ENCODE data around the gene SF3B5. TPM values are rescaled to one million over a fixed set of nuclear protein-coding genes. Genes with fewer than 3 reads are reported as not detected.

SF3B5 gene
- polyA plus RNA-seq, 1 donor (not counting 4 experiments of a cell fraction or from before 2014, with no cell fraction given) = 199 TPM

DNA sequence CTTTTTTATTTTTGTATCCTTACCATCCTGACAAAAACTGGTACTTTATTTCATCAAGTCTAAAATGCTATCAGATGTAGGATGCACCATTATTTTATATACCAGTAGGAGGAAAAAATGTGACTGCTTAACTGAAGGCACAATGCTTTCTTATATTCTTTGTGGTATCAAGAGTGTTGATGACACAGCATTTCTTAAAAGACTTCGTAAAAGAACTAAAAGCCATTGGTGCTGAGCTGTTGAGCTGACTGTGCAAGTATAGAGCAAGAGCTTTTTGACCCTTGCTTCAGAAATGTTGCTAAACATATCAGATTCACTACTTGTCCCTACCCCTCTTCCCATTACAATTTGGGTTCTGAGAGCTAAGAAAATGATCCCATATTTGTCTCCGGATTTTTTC lies 17.5 kb downstream of the SF3B5 start:
- no peak for DNase-seq (ENCODE audit: low read depth, low spot score)
- Histone ChIP-seq H3K27me3 (ENCODE audit: control insufficient read depth, extremely low read depth, insufficient read depth, low read length) (no peaks in the 10 kb centered on the region), H2AFZ (ENCODE audit: control insufficient read depth, low read length) (no peak overlapping the region), H3K9me3 (ENCODE audit: control insufficient read depth, low read depth, low read length) (no peaks in the 10 kb centered on the region), H3K79me2 (ENCODE audit: control insufficient read depth, insufficient read depth, low read length) (no peaks in the 10 kb centered on the region), H4K20me1 (ENCODE audit: control insufficient read depth, extremely low read depth, insufficient read depth, low read length) (no peaks in the 10 kb centered on the region), H3K4me3 (ENCODE audit: control insufficient read depth in 2 of 3, extremely low read depth in 1 of 3, insufficient read depth in 2 of 3, low read depth in 1 of 3, low read length in 3 of 3) (no peak overlapping the region), H3K27ac (ENCODE audit: control insufficient read depth, insufficient read depth, low read length) (no peak overlapping the region), H3K36me3 (ENCODE audit: control insufficient read depth in 2 of 2, extremely low read depth in 1 of 2, insufficient read depth in 2 of 2, low read length in 2 of 2) (no peaks in the 10 kb centered on the region), H3K9me1 (ENCODE audit: control insufficient read depth, extremely low read depth, insufficient read depth, low read length) (no peaks in the 10 kb centered on the region), H3K4me2 (ENCODE audit: control insufficient read depth, extremely low read depth, insufficient read depth, low read depth, low read length) (no peak overlapping the region), H3K4me1 (ENCODE audit: control insufficient read depth, extremely low read depth, insufficient read depth, low read length) (no peaks in the 10 kb centered on the region), H3K9ac (ENCODE audit: control insufficient read depth, extremely low read depth, insufficient read depth, low read length) (no peak overlapping the region)
- FAIRE-seq = no peak
- dilution Hi-C loops (cut with MboI; ENCODE audit: extremely low pct_ligation_motif_present, low sequenced_read_pairs) = no loop called here
- TF ChIP-seq EZH2 (IDR thresholded peaks at IDR 0.05; ENCODE audit: low read length) = no peak
- TF ChIP-seq, protein P1, sequence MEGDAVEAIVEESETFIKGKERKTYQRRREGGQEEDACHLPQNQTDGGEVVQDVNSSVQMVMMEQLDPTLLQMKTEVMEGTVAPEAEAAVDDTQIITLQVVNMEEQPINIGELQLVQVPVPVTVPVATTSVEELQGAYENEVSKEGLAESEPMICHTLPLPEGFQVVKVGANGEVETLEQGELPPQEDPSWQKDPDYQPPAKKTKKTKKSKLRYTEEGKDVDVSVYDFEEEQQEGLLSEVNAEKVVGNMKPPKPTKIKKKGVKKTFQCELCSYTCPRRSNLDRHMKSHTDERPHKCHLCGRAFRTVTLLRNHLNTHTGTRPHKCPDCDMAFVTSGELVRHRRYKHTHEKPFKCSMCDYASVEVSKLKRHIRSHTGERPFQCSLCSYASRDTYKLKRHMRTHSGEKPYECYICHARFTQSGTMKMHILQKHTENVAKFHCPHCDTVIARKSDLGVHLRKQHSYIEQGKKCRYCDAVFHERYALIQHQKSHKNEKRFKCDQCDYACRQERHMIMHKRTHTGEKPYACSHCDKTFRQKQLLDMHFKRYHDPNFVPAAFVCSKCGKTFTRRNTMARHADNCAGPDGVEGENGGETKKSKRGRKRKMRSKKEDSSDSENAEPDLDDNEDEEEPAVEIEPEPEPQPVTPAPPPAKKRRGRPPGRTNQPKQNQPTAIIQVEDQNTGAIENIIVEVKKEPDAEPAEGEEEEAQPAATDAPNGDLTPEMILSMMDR (optimal IDR thresholded peaks at IDR 0.05 in 1 of 3, IDR thresholded peaks at IDR 0.05 in 1 of 3, conservative IDR thresholded peaks at IDR 0.05 in 1 of 3; ENCODE audit: extremely low read depth in 1 of 3, insufficient read depth in 2 of 3, low read length in 3 of 3) = no peak

GRCh38 chr6:144075875-144076274 lies 19.5 kb downstream of the SF3B5 start:
- no peaks in the 10 kb centered on the region for H3K9me1 ChIP-seq (ENCODE audit: control insufficient read depth, extremely low read depth, insufficient read depth, low read length)
- no peaks in the 10 kb centered on the region for H3K79me2 ChIP-seq (ENCODE audit: control insufficient read depth, insufficient read depth, low read length)
- H2AFZ ChIP-seq (ENCODE audit: control insufficient read depth, low read length) = no peak overlapping the region
- no peak for DNase-seq (ENCODE audit: low read depth, low spot score)
- no peak overlapping the region for H3K9ac ChIP-seq (ENCODE audit: control insufficient read depth, extremely low read depth, insufficient read depth, low read length)
- H3K27me3 ChIP-seq (ENCODE audit: control insufficient read depth, extremely low read depth, insufficient read depth, low read length) = no peaks in the 10 kb centered on the region
- no peak overlapping the region for H3K4me2 ChIP-seq (ENCODE audit: control insufficient read depth, extremely low read depth, insufficient read depth, low read depth, low read length)
- no peak overlapping the region for H3K4me3 ChIP-seq (ENCODE audit: control insufficient read depth in 2 of 3, extremely low read depth in 1 of 3, insufficient read depth in 2 of 3, low read depth in 1 of 3, low read length in 3 of 3)
- TF ChIP-seq, protein P1 (optimal IDR thresholded peaks at IDR 0.05 in 1 of 3, IDR thresholded peaks at IDR 0.05 in 1 of 3, conservative IDR thresholded peaks at IDR 0.05 in 1 of 3; ENCODE audit: extremely low read depth in 1 of 3, insufficient read depth in 2 of 3, low read length in 3 of 3) = no peak
- no peak for TF ChIP-seq EZH2 (IDR thresholded peaks at IDR 0.05; ENCODE audit: low read length)
- FAIRE-seq = no peak
- no peaks in the 10 kb centered on the region for H3K36me3 ChIP-seq (ENCODE audit: control insufficient read depth in 2 of 2, extremely low read depth in 1 of 2, insufficient read depth in 2 of 2, low read length in 2 of 2)
- H4K20me1 ChIP-seq (ENCODE audit: control insufficient read depth, extremely low read depth, insufficient read depth, low read length) = no peaks in the 10 kb centered on the region
- no peak overlapping the region for H3K27ac ChIP-seq (ENCODE audit: control insufficient read depth, insufficient read depth, low read length)
- H3K9me3 ChIP-seq (ENCODE audit: control insufficient read depth, low read depth, low read length) = no peaks in the 10 kb centered on the region
- H3K4me1 ChIP-seq (ENCODE audit: control insufficient read depth, extremely low read depth, insufficient read depth, low read length) = no peaks in the 10 kb centered on the region
- dilution Hi-C loops (cut with MboI; ENCODE audit: extremely low pct_ligation_motif_present, low sequenced_read_pairs) = no loop called here

All from keratinocyte (primary cell).